H1 (cell line): ENCODE data around the gene DNAL1. TPM values are rescaled to one million over a fixed set of nuclear protein-coding genes. Genes with fewer than 3 reads are reported as not detected.

ENCODE experiments used
- ASH2L ChIP-seq: fragments of 200-600, 300-600 bp; sonication (generic); IDR thresholded peaks from one replicate; pipeline ENCODE4 v1.7.1; 2017; ENCODE audit warnings: low read length
- TCF12 ChIP-seq: IDR thresholded peaks from 2 replicates; pipeline ENCODE4 v1.6.1; 2011; ENCODE audit warnings: low read depth, mild to moderate bottlenecking, low read length
- TEAD4 ChIP-seq: IDR thresholded peaks from 2 replicates; pipeline ENCODE4 v1.6.1; 2012; ENCODE audit warnings: low read depth, low read length, inconsistent platforms, mixed read lengths
- polyA plus RNA-seq, 7 experiments: library from polyadenylated mRNA; depleted of rRNA in 3 of 7; stranded (reverse) in 5 of 7; unstranded in 2 of 7; fragments of >200 nt in 5 of 7; fragments of 200-250 nt in 2 of 7; gene quantifications; 1 replicate in 5 of 7; 2 replicates in 1 of 7; 4 replicates in 1 of 7; pipeline versions ENCODE4 v1.2.1 to v1.2.3, GENCODE V29; 2011 to 2013; ENCODE audit warnings: missing spikeins in 2 of 7, mixed read lengths in 2 of 7
- total RNA-seq: library from RNA; stranded (reverse); fragmentation: NEBNext Ultra II Directional; extraction: Animal tissue kit (Norgen Biotek cat#: 25700); gene quantifications from 2 replicates; pipeline ENCODE4 v1.2.1, GENCODE V29; 2021

DNAL1 gene
- total and polyA plus RNA-seq, 2 of the 8 experiments (the other 6 are each of a cell fraction or from before 2014, with no cell fraction given) = 2.8 to 16.8 TPM

GRCh38 chr14:73744874-73745529 lies 100.2 kb downstream of the DNAL1 start (continued):
- TF ChIP-seq ASH2L (no peak), TEAD4 (no peak), TCF12 (no peak)
